Tibial artery (tissue), 4 donors: ENCODE data around the gene NTN1.

Experiments used
- DNase-seq, 2 donors: peaks; one replicate each; pipeline ENCODE4 v3.0.0-alpha.2; 2019
- H3K27ac ChIP-seq, 2 donors: fragments of 200-600 bp; sonication (generic) in 1 of 2; 1 replicate in 1 of 2; 2 replicates in 1 of 2; pipeline ENCODE4 v1.5.1; 2018 to 2019; ENCODE audit warnings: mild to moderate bottlenecking in 1 of 2
- H3K27me3 ChIP-seq, 2 donors: fragments of 200-600 bp; sonication (generic) in 1 of 2; one replicate each; pipeline versions ENCODE4 v1.5.1 to v1.6.0; 2016 to 2019
- H3K36me3 ChIP-seq, 3 donors: fragments of 200-600 bp; sonication (generic) in 2 of 3; one replicate each; pipeline ENCODE4 v1.5.1; 2016 to 2019; ENCODE audit warnings: mild to moderate bottlenecking in 2 of 3
- H3K4me1 ChIP-seq, 4 donors: fragments of 200-600 bp; sonication (generic) in 2 of 4; 1 replicate in 3 of 4; 2 replicates in 1 of 4; pipeline ENCODE4 v1.5.1; 2016 to 2019
- H3K4me3 ChIP-seq, 2 donors: fragments of 200-600 bp; sonication (generic) in 1 of 2; 1 replicate in 1 of 2; 2 replicates in 1 of 2; pipeline ENCODE4 v1.5.1; 2018 to 2019; ENCODE audit warnings: mild to moderate bottlenecking in 2 of 2
- H3K9me3 ChIP-seq, 3 donors: fragments of 200-600 bp; sonication (generic) in 1 of 3; one replicate each; pipeline ENCODE4 v1.5.1; 2016 to 2019
- CTCF ChIP-seq, 2 experiments: fragments of 200-600 bp in 1 of 2; fragments of 450-650 bp in 1 of 2; IDR thresholded peaks; one replicate each; pipeline ENCODE4 v1.5.1; 2017 to 2019; ENCODE audit warnings: antibody characterized with exemption in 2 of 2, mild to moderate bottlenecking in 1 of 2, moderate library complexity in 1 of 2
- intact Hi-C: fragments of 100-400 bp; cut with DNase I; formaldehyde crosslinking; loops from one replicate; pipeline ENCODE4 v1.15.0; 2023; ENCODE audit warnings: low total_unique reads

Gene NTN1

DNA sequence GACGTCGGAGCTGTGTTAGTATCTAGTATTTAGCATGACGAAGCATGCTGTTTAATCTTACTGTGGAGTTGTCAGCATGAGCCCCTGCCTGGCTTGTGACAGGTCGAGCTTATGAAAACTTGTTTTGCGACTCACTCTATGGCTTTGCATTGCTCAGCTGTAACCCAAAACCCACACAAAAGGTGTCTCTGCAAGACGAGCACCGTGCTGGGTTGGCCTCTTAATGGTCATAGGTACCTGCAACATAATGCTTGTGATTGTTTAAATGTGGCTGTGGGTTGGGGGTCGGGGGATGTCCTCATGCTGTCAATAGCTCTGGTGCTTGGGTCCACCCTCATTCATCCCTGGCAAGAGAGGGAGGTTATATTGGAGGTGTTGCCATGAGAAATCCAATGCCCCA lies 5.4 kb downstream of the NTN1 start:
- H3K4me3 ChIP-seq: no peak overlapping the region

DNA sequence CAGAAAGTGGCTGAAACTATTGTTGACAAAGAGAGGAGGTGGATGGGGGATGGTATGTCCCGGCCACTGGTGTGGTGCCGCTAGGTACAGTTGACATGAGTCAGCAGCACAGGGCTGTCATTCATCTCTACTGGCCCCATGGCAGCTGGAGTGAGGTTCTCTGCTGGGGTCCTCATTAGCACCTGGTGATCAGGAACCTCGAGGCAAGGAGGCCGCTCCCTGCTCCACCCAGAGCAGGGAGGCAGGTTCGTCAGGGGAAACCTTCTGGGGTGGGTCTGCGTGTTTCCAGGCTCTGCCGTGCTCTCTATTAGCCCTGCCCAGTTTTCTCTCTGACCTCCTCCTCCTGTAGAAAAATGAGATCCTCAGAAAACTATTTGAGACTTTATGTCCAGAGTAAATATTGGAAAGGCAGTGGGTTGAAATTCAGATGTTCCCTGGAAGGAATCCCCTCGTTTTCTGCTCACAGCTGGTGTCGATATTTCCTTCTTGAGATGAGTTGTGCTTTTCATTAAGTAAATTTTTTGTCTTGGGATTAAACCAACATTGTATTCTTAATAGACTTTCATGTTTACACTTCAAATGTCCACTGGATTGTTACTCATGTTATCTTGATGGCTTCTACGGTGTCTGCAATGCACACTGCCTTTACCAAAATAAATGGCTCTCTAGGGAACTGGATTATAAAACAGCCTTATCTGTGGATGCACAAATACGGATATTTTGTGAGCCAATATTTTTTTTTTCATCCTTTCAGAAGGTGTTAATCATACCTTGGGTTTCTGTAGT lies 7.1 kb downstream of the NTN1 start:
- H3K4me1 ChIP-seq: peaks cover 0 to 60% (median 15%) of the 10 kb centered on the region in 4 donors
- TF ChIP-seq CTCF (IDR thresholded peaks at IDR 0.05): no peak
- peak overlapping the region; percentile 51 to 75 for H3K27ac ChIP-seq
- DNase-seq: peak in 1 of 2 donors; percentile 64
- intact Hi-C loops: loop anchor here (10.0 kb wide), 2 partner anchors 86 to 126 kb away; no protein-coding TSS in a partner anchor
- H3K27me3 ChIP-seq: no peaks in the 10 kb centered on the region
- H3K4me3 ChIP-seq: peak overlapping the region; percentile 9 to 10
- no peaks in the 10 kb centered on the region for H3K36me3 ChIP-seq
- H3K9me3 ChIP-seq: no peaks in the 10 kb centered on the region

More for the DNA sequence above, 5.4 kb downstream of the NTN1 start:
- H3K27ac ChIP-seq: no peak overlapping the region
- no peaks in the 10 kb centered on the region for H3K9me3 ChIP-seq
- no peaks in the 10 kb centered on the region for H3K36me3 ChIP-seq
- intact Hi-C loops: loop anchor here (10.0 kb wide), 2 partner anchors 88 to 128 kb away; no protein-coding TSS in a partner anchor
- TF ChIP-seq CTCF (IDR thresholded peaks at IDR 0.05): no peak
- peaks cover 0 to 53% (median 28%) of the 10 kb centered on the region in 4 donors for H3K4me1 ChIP-seq
- DNase-seq: peak in 1 of 2 donors; percentile 15
- H3K27me3 ChIP-seq: no peaks in the 10 kb centered on the region

DNA sequence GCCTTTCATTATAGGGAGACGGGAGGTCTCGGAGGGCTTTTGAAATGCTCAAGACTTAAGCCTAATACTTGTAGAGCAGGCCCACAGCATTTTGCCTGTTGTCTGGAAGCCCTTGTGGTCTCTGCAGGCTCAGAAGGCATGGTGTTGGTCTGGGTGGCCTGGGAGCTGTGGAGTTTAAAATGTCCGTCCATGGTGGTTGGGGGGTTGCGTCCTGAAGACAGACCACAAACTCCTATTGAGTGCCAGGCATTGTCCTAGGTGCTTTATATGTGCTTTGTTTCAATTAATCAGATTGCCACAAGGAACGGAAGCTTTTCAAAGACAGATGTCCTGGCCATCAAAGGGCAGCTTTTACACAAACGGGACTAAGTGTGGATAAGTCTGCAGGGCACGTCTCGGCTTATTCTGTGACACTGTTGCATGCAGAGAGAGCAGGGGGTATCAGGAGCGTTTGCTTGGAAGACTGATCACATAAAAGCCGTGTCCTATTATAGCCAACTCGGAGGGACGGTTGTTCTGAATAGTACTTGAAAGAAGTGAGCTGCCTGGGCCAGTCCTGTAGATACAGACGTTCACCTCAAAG lies 7.8 kb downstream of the NTN1 start:
- Histone ChIP-seq H3K27ac (peak overlapping the region; percentile 51 to 75), H3K9me3 (no peaks in the 10 kb centered on the region), H3K4me1 (peaks cover 0 to 56% (median 10%) of the 10 kb centered on the region in 4 donors), H3K36me3 (no peaks in the 10 kb centered on the region), H3K4me3 (no peak overlapping the region), H3K27me3 (no peaks in the 10 kb centered on the region)
- intact Hi-C loops: loop anchor here (10.0 kb wide), 2 partner anchors 86 to 126 kb away; no protein-coding TSS in a partner anchor
- no peak for TF ChIP-seq CTCF (IDR thresholded peaks at IDR 0.05)
- peak in 1 of 2 donors; percentile 47 for DNase-seq

- intact Hi-C loops: no loop called here
- Histone ChIP-seq H3K27ac (peak overlapping the region; percentile 14 to 61), H3K9me3 (no peaks in the 10 kb centered on the region), H3K36me3 (no peaks in the 10 kb centered on the region), H3K4me1 (peaks cover 0 to 50% (median 10%) of the 10 kb centered on the region in 4 donors), H3K27me3 (no peaks in the 10 kb centered on the region), H3K4me3 (peak overlapping the region; percentile 8 to 12)
- TF ChIP-seq CTCF (IDR thresholded peaks at IDR 0.05): no peak
- no peak for DNase-seq
These were observed 10.8 kb downstream of the NTN1 start for GRCh38 chr17:9032151-9032550.

DNA sequence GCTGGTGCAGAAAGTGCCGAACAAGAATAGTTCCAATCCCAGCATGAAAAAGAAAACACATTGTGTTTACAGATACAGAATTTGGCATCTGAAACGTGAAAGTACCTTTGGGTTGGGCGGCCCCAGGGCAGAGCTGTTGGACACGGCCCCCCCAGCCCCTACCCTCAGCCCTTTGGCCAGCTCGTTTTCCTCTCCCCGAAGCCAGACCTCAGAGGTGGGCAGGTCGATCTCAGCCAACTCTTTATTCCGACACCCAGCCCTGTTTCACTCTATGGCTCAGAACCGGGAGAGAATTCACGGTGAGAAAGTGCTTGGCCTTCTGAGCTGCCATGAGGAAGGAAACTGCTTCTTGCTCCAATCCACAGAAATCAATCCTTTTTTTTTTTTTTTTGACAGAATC lies 11.3 kb downstream of the NTN1 start:
- peak overlapping the region; percentile 8 to 12 for H3K4me3 ChIP-seq
- no peak for TF ChIP-seq CTCF (IDR thresholded peaks at IDR 0.05)
- peak in 1 of 2 donors; percentile 62 for DNase-seq
- H3K4me1 ChIP-seq: peaks cover 0 to 48% (median 10%) of the 10 kb centered on the region in 4 donors
- H3K27ac ChIP-seq: peak overlapping the region; percentile 14 to 61
- no peaks in the 10 kb centered on the region for H3K9me3 ChIP-seq
- intact Hi-C loops: no loop called here
- H3K36me3 ChIP-seq: no peaks in the 10 kb centered on the region
- no peaks in the 10 kb centered on the region for H3K27me3 ChIP-seq
